NCI-H345 treated with DMSO at 0.1 percent for 48 hours (cell line): ENCODE results near the gene SNAP47.
A peak's percentile ranks its signal among the peaks of the same experiment; 100 is the strongest.

Experiments used
- DNase-seq: peaks from one replicate; lab custom pipeline; 2025; ENCODE audit not compliant: unreplicated experiment; lab: John Stamatoyannopoulos, UW

Gene SNAP47

DNA sequence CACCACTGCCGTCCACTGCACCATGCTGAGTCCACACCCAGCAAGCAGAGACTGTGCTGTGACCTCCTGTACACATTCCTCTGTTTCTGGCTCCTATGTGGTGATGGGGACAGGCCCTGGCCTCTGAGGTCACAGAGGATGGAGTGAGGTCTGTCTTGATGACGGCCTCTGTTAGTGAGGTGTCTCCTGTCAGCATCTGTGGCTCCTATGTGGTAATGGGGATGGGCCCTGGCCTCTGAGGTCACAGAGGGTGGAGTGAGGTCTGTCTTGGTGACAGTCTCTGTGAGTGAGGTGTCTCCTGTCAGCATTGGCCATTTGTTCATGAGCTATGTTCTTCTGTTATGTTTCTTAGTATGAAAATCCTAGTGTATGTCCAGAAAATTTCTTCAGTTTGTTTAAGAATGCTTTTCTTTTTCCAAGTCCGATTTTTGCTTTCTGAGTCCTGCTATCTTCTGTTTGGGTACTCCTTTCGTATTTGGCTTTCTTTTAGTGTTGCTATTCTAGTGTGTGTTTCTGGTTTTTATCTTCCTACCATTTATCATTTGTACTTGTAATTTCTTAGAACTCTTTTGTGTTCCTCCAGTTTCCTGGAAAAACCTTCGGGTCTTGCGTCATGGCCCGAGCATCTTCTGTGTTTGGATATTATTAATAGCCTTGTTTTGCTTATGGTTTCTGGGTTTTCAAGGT is 13.4 kb downstream of the SNAP47 start:
- DNase-seq = no peak

DNA sequence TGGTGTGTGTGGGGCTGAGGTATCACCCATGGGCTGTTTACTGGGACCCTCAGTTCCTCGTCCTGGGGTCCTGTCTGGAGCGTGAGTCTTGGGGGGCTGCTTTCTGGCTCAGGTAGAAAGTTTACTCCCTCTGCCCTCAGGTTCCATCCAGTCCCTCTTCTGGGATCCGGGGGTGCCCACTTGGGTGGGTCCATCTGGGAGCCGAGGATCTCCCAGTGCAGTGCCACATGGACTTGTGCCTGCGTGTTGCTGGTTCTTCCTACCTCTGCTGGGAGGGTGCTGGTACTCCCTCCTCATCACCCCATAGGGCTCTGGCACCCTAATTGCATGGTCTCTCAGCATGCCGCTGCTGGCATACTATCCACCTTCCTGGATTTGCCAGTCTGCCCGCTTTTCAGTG is 14.0 kb downstream of the SNAP47 start:
- DNase-seq = no peak

DNA sequence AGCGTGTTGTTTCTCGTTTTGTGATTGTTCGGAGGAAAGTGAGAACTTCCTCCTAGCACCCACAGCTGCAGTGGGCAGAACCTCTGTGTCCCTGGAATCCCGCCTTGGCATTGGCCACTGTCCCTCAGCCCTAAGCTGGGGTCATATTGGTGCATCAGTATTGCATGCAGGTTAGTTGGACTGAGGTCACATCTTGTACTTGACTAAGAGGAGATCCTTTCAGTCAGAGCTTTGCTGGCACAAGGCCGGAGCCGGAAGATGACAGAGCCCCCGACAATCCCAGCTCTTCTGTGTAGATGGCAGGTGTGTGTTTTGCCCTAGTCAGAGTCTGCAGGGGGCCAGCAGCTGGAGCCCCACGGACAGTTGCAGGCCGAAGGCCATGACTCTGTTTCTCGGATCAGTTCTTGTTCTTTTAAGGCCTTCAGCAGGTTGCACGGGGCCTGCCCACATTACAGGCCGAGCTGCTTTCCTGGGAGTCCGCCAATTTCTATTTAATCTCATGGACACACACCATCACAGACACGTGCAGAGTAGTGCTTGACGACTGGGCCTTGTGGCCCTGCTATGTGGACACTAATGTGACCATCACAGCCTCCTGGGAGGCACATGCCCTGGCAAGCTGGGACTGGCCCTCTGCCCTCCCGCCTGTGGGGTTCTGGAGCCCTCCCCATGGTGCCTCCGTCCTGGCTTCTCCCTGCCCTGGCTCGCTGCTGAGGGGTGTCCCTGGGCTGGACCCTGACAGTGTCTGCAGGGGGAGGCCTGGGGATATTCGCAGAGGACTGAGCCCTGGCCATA is 14.9 kb downstream of the SNAP47 start:
- no peak for DNase-seq

DNA sequence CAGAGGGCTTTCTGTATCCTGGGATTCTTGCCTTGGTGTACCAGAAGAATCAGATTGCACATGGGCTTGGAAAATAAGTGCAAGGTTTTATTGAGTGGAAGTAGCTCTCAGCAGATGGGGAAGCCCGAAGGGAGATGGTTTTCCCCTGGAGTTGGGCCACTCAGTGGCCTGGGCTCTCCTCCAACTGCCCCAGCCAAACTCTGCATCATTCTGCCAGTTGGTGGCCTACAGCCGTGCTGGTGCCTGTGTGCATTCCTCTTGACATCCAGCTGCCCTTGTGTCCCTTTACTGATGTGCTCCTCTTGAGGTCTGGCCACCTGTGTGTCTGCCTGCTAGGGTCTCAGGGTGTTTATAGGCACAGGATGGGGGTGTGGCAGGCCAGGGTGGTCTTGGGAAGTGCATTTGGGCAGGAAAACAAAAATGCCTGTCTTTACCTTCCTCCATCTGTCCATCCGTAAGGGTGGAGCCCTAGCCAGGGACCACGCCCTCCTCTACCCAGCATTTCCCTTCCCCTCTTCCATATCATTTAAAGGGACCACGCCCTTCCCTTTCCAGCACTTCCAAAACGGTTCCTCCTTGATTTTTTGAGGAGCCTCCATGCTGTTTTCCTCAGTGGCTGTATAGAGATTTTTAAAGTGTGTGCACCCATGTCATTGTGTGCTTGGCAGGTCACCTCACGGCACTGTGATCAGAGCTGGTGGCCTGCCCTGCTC is 18.9 kb downstream of the SNAP47 start:
- no peak for DNase-seq

DNA sequence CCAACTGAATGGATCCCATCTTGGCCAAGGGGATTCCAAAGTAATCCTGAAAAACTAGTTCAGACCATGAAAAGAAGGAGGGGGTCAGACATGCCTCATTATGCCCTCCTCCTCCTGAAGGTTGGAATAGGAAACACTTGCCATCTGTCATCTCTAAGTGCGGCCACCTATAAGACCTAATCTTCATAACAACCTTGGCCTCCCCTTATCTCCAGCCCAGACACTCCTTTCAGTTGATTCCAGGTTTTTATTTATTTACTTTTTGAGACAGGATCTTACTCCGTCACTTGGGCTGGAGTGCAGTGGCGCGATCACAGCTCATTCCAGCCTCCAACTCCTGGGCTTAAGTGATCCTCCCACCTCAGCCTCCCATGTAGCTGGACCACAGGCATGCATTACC is 19.7 kb downstream of the SNAP47 start:
- no peak for DNase-seq

DNA sequence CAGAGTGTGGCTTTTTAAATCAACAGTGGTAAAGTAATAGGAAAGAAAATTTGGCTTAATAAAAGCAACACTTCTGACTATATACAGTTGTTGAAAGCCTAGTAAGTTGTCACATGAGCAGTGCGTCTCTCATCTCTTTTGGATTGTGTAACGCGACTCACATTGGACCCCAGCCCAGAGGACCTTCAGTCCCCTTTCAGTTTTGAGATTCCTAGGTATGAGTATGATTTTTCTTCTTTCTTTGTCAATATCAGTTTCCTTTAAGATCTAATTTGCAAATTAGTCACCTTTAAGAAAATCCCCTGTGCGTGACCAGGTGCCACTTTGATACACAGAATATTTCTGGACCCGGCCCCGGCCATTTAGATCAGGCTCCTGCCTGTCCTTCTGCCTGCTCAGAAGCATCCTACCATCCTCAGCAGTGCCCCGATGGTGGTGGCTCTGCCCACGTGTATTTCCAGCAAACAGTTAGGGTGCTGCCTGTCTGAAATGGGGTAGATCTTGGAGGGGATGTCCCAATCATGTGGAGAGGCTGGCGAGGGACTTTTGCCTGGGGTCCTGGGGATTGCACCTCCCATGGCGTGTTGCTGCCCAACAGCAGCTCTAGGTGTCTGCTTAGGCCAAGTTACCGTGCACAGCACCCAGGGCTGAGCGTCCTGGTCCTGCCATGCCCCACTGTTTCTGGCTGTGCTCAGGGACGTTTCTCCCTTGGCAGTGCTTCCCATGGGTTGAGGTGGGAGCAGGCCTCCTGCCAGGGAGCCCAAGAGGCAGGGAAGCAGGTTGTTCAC is 21.1 kb downstream of the SNAP47 start:
- DNase-seq = no peak

DNA sequence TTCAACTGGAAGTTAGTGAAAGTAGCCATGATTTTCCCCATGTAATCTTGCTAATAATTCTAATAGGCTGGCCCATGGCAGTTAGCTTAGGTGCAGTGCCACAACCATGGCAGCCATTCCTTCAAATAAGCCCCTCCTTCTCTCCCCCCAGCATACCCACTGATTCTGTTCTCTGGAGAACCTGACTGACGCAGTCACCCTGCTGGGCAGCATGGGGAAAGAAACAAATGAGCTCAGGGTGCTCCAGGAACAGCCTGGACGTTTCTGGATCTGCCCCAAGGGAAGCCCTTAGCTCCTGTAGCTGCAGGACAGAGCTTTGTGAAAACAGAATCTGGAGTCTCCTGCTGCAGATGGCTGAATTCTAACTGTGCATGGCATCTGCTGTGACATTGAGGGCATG is 22.5 kb downstream of the SNAP47 start:
- no peak for DNase-seq

DNA sequence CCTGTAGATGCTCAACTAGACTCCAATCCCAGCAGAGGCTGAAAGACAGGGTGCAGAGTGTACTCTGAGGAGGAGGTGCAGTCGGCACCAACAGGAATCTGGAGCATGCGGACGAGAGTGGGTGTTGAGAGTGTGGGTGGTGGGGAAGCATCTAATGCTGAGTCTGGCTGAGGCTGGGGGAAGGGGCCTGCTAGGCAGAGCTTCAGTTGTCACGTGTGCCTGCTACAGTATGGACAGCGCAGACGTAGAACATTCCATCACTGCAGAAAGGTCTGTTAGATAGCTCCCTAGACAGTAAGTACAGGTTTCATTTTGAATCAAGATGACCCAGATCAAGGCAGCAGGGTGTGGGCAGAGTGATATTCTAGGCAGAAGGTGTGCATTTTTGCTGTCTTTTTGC is 23.1 kb downstream of the SNAP47 start:
- DNase-seq = no peak

DNA sequence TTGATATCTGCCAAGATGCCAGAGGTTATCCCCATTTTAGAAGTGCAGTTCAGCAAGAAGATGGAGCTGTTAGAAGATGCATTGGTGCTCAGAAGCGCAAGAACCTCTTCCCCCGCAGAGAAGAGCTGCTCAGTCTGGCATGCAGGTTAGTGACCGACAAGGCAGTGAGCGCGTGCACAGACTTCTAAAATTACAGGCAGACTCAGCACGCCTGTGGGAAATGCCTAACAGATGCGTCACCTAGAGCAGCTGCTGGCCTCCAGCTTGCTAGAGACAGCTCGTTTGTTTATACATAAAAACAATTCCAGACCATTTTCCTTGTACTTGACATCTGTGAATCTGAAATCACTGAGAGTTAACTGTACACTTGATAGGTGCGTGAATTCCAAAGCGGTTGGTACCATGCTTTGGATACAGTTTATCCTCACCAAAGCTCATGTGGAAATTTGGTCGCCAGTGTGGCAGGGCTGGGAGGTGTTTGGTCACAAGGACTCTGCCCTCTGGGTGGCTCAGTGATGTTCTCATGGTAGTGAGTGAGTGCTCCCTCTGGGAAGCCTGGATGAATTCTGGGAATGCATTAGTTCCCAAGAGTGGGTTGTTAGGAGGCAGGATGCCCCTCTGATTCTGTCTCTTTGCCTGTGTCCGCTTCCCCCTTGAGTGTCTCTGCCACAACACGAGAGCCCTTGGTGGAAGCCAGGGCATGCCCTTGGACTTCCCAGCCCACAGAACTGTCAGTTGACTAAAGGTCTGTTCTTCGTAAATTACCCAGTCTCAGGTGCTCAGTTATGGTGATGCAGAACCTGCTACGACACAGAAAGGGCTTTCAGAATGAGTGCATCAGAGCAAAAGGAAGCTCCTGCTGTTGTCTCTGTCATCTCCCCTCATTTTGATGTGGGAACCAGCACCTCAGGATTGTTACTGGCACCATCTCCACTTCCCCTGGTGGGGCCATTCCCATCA is 24.4 kb downstream of the SNAP47 start:
- no peak for DNase-seq

DNA sequence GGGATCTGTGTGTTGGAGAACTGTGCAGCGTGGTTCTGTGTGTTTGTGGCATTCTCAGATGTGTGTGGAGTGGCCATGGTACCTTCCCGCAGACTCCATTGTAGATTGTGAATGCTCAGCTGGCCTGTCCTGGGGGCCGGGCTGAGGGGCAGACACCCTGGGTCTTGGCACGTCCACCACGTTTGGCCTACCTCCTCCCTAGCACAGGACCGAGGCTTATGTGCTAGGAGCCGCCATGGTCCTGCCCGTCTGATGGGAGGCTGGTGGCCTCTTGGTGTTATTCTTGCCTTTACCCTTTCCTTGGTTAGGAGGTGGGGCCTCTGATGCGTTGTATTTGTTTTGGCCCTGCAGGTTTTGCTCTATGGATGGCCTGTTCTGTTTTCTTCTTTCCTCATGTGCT is 25.1 kb downstream of the SNAP47 start:
- no peak for DNase-seq

DNA sequence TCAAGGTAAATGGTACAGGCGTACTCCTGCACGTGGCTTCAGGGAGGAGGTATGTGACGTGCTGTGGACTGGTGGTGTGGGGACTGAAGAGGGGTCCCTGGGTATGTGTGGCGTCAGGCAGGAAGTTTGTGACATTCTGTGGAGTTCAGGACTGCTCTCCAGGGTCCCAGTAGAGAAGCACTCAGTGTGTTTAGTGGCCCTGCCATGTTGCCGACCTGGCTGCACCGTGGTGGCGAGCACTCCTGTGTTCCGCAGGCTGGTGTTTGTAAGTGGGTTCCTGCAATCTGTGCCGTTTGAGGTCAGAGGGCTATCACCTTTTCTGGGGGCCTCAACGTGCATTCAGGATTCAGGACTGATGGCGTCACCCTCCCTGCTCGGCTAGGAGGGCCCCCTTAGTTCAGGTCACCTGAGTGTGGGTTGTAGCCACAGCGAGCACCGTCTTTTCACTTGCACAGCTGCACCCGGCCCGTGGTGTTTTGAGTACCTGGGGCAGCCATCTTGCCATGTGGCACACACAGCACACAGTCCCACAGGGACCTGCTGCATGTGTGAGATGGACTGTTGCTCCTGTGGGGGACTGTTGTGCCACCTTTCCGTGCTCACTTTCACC is 26.5 kb downstream of the SNAP47 start:
- no peak for DNase-seq

DNA sequence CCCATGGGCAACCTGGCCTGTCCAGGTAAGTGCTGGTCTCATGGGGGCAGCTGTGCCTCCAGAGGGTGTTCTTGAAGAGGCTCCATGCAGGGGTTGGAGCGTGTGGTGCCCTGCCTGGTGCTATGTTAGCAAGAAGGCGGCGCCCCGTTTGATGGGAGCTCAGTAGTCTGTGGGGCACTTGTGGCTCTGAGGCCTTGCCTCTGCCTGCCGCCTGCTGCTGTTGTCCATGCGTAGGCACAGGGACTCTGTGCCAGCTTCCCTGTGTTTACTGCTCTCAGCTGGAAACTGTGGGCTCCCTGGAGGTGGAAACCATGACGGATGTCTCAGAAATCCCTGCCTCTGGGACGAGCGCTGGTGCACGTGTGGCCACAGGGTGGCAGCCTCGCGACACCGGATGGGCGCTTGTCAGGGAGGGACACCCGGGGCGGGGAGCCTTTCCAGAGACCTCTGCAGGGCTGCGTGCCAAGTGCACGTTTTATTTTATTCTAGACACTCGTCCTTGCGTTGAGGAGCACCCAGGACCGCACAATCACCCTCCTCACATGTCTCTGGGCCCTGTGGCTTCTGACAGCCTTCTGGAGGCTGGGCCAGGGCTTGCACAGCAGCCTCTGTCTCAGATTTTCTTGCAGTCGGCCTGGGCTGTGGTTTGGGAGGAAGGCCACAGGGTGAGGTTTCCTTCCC is 27.1 kb downstream of the SNAP47 start:
- peak; percentile 90 for DNase-seq

DNA sequence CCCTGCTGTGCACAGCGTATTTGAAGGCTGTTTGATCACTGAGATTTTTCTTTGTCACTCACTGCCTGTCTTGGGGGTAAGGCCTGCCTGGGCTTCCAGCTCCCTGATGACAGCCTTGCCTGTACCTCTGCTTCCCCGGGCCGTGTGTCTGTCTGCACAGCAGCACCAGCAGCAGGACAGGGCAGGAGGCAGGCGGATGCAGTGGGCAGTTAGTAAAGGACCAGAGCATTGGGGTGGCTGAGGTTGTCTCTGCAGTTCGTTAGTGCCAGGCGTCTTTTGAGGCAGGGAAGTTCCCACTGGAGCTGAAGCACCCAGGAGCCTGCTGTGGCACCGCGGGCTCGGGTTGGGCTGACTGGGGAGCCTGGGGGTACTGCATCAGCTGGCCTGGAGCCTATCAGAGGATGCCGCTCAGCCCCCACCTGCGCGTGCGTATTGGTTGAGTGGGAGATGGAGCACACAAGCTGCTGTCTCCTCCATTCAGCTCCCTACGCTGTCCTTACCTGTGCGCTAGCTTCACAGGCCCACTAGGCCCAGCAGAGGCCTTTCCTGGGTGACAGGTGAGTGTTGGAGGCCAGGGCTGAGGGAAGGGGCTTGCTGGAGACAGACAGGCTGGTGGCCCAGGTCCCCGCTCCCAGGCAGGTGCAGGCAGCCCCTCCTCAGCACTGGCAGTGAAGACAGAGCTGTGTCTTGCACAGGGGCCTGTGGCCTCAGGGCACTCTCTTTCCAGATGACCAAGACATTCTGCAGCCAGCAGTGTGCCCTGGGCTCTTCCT is 28.2 kb downstream of the SNAP47 start:
- no peak for DNase-seq

DNA sequence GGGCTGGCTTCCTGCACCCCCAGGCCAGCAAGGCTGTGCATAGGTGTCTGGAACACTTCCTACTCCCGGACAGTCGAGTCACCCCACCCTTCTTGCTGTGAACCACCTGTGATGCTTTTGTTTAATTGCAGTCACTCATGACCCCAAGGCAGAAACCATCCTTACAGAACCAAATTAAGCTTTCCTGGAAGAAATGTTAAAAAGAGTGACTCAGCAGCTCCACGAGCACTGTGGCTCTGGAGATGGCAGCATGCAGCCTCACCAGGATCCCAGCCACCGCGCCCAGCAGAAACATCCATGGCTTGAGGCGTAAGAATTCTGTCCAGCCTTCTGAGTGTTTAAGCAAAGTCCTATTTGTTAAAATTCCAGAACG is 28.8 kb downstream of the SNAP47 start:
- DNase-seq = no peak

DNA sequence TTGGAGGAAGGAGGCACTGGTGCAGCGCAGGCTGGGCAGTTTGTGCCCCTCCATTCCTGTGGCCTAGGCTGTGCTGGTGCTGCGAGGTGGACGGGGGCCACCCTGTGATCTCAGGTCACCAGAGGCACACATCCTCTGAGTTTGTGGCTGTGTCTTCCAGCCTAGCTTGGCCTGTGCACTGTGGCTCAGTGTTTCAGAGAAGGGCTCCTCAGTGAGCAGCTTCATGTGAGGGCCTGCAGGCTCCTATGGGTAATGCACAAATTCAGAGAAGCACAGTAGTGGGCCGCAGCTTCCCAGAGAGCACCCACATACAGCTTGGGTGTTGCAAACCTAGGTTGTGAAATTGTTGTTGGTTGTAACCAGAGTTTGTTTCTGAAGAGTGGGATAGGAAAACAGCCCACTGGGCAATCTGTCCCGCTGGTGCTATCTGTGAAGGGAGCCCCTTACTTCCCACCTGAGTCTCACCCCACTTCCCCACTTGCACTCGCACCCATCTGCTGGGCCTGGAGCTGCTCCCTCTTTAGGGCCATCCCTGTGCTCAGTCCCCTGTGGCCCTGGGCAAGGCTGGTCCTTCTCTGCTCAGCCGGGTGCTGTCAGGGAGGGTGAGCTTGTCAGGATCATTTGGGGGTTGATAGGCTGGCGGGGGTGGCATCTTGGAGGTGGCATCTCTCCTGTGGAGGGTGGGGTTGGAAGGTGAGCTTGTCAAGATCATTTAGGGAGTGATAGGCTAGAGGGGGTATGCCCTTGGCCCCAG is 30.2 kb downstream of the SNAP47 start:
- DNase-seq = no peak

DNA sequence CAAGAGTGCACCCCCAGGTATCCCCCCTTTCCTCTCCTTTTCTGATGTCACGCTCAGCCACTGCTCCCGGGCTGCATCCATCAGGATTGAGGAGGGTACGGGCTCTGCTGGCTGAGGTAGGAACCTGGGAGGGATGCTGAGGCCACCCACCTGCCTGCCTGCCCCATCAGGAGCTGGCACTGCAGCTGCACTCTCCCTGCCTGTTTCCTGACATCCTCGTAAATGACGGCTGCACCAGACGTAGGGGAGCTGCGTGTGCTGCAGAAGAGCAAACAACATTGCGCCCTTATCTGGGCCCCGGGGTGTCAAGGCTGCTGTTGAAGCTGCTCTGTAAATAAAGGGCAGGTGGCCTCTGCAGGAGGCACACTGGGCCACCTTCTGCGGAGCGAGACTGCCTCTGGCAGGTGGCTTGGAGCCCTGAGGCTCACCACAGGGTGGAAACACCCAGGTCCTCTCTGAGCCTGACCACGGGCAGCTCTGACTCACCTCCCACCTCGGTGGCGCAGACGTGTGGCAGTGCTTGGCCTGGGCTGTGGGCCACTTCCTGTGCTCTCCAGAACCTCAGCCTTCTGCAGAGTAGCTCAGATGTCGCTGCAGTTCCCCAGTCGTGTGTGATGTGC is 30.9 kb downstream of the SNAP47 start:
- DNase-seq = peak; percentile 86

DNA sequence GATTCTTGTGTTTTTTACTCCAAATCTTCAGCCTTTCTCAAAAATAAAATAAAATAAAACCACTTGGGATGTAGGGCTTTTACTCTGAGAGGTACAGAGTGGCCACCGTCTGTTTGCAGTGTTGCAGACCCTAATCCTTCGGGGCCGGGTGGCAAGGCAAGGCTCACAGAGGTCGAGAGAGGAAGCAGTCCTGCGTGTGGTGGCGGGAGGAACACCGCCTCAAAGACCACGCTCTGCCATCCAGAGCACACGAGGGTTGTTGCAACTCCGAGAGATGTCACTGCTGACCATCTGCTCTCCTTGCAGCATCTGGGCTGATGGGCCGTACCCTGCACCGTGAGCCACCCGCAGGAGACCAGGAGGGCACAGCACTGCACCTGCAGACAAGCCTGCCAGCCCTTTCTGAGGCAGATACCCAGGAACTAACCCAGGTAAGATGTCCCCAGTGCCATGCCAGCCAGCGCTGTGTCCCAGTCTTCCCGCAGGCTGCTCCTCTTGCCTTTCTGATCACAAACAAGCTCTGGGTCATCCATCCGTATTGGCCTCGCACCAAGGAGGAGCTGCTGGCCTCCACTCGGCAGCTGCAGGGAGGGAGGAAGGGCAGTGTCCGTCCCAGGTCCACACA is 31.5 kb downstream of the SNAP47 start:
- no peak for DNase-seq
